Glutamatergic neuron (in vitro differentiated cells): ENCODE measurements around the gene GFRA3. TPM values are rescaled to one million over a fixed set of nuclear protein-coding genes. Genes with fewer than 3 reads are reported as not detected.

Experiments
- DNase-seq: peaks from one replicate; pipeline ENCODE4 v3.0.0; 2022
- H3K27ac Mint-ChIP-seq: one replicate; pipeline ENCODE4 v1.8.0; 2020; ENCODE audit warnings: mild to moderate bottlenecking, mixed read lengths, inconsistent platforms; ENCODE audit not compliant: unreplicated experiment
- H3K27me3 Mint-ChIP-seq: one replicate; pipeline ENCODE4 v1.8.0; 2020; ENCODE audit warnings: mild to moderate bottlenecking, moderate library complexity, mixed read lengths, inconsistent platforms; ENCODE audit not compliant: unreplicated experiment
- H3K36me3 Mint-ChIP-seq: one replicate; pipeline ENCODE4 v1.8.0; 2020; ENCODE audit warnings: mild to moderate bottlenecking, mixed read lengths, inconsistent platforms; ENCODE audit not compliant: unreplicated experiment
- H3K4me1 Mint-ChIP-seq: one replicate; pipeline ENCODE4 v1.8.0; 2020; ENCODE audit warnings: mild to moderate bottlenecking, low read depth, mixed read lengths, inconsistent platforms; ENCODE audit not compliant: unreplicated experiment
- H3K4me3 Mint-ChIP-seq: one replicate; pipeline ENCODE4 v1.8.0; 2020; ENCODE audit warnings: mild to moderate bottlenecking, mixed read lengths, inconsistent platforms; ENCODE audit not compliant: unreplicated experiment
- H3K9me3 Mint-ChIP-seq: one replicate; pipeline ENCODE4 v1.8.0; 2020; ENCODE audit warnings: mild to moderate bottlenecking, moderate library complexity, mixed read lengths, inconsistent platforms; ENCODE audit not compliant: unreplicated experiment
- total RNA-seq: library from RNA; stranded (reverse); fragmentation: NEBNext Ultra II Directional; extraction: Animal tissue kit (Norgen Biotek cat#: 25700); gene quantifications from one replicate; pipeline ENCODE4 v1.2.1, GENCODE V29; 2021; ENCODE audit not compliant: unreplicated experiment
- TF ChIP-seq, protein P1 (sequence below): fragments of 200-600 bp; sonication (generic); IDR thresholded peaks from one replicate; pipeline ENCODE4 v1.5.0; 2021; ENCODE audit not compliant: partially characterized antibody, unreplicated experiment

GFRA3 gene
- total RNA-seq, 1 donor from 2014 or later, result 1.1 TPM

DNA sequence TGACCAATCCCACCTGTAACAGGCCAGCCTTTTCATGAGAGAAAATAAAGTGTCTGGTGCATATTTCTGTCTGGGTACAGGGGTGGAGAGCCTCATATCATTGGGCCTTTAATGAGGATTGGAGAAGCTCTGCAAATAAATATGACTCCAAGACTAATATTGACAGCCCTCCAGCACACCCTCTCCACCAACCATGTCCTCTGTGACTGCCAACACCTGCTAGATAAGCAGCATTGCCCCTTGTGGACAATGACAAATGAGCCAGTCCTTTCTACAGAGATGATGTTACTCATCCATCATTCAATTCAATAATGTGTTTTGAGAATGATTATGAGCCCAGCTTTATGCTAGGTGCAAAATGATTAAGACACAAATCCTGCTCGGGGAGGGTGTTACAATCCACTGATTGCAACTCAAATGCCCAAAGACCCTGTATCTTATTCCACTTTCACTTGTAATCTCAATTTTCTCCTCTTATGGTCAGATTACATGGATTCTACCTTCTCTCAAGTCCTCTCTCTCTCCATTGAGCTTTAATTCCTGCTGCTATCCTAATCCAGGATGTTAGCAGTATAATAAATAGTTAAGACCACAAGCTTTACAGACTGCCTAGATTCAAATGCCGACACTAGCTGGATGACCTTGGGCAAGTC lies 2.1 kb upstream of the GFRA3 start:
- TF ChIP-seq, protein P1, sequence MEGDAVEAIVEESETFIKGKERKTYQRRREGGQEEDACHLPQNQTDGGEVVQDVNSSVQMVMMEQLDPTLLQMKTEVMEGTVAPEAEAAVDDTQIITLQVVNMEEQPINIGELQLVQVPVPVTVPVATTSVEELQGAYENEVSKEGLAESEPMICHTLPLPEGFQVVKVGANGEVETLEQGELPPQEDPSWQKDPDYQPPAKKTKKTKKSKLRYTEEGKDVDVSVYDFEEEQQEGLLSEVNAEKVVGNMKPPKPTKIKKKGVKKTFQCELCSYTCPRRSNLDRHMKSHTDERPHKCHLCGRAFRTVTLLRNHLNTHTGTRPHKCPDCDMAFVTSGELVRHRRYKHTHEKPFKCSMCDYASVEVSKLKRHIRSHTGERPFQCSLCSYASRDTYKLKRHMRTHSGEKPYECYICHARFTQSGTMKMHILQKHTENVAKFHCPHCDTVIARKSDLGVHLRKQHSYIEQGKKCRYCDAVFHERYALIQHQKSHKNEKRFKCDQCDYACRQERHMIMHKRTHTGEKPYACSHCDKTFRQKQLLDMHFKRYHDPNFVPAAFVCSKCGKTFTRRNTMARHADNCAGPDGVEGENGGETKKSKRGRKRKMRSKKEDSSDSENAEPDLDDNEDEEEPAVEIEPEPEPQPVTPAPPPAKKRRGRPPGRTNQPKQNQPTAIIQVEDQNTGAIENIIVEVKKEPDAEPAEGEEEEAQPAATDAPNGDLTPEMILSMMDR, result no peak
- Mint-ChIP-seq H3K4me1 (peaks cover 7% of the 10 kb centered on the region), H3K27me3 (peaks cover 14% of the 10 kb centered on the region), H3K4me3 (no peak overlapping the region), H3K36me3 (no peaks in the 10 kb centered on the region), H3K27ac (no peak overlapping the region), H3K9me3 (no peaks in the 10 kb centered on the region)
- DNase-seq, result no peak

DNA sequence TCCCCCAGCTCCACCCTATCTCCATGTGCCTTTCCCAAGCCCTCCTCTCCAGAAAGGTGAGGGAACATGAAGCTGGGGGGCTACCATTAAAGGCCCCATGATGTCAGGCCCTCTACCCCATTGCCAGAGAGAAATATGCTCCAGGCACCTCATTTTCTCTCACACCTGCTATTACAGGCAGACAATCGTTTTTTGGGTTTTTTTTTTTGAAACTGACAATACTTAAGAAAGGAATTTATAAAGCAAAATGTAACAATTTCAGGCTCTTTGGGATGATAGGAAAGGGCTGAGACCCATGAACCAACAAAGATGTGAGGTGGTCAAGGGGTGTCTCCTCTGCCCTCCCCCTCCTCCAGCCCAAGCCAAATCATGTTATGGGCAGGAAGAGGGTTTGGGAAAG lies 1.5 kb upstream of the GFRA3 start:
- Mint-ChIP-seq H3K4me1 (peaks cover 7% of the 10 kb centered on the region), H3K27me3 (peaks cover 14% of the 10 kb centered on the region), H3K27ac (no peak overlapping the region), H3K36me3 (no peaks in the 10 kb centered on the region), H3K4me3 (no peak overlapping the region), H3K9me3 (no peaks in the 10 kb centered on the region)
- TF ChIP-seq, protein P1, result no peak
- no peak for DNase-seq

DNA sequence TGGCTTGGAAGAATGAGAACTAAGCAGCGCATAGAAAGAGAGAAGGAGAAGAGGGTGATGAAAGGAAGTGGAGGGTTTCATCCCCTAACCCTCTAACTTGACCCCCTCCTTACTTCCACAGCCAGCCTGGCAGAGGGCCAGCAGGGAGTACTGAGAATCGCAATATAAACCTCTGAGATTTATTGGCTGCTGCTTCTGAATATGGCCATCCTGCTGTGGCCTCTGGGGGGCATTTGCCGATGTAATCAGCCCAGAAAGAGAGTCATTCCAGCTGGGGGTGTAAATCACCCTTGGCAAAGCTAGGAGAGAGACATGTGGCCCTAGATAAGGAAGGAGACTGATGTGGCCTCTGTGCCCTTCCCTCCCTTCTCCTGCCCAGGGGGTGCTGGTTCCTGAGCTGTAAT lies 960 bp upstream of the GFRA3 start:
- no peak overlapping the region for H3K4me3 Mint-ChIP-seq
- TF ChIP-seq, protein P1, result no peak
- no peak for DNase-seq
- H3K27ac Mint-ChIP-seq, result no peak overlapping the region
- H3K36me3 Mint-ChIP-seq, result no peaks in the 10 kb centered on the region
- no peaks in the 10 kb centered on the region for H3K9me3 Mint-ChIP-seq
- H3K4me1 Mint-ChIP-seq, result peaks cover 7% of the 10 kb centered on the region
- H3K27me3 Mint-ChIP-seq, result peaks cover 14% of the 10 kb centered on the region

DNA sequence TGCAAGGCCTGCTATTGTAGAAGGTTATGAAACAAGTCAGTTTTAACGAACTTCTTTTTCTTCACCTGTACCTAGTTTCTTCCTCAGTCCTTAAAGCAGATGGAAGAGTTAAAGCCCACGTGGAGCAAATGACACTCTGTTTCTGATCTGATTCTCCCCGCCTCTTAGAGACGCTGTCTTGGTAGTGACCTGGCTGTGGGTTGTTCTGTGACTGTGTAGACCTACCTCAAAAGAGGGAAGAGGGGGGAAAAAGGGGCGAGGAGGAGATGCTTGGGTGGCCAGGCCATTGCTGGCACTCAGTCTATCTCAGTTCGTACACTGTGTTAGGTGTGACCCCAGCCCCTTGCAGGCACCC lies 610 bp downstream of the GFRA3 start:
- H3K36me3 Mint-ChIP-seq, result no peaks in the 10 kb centered on the region
- H3K4me1 Mint-ChIP-seq, result peaks cover 7% of the 10 kb centered on the region
- TF ChIP-seq, protein P1, result no peak

DNA sequence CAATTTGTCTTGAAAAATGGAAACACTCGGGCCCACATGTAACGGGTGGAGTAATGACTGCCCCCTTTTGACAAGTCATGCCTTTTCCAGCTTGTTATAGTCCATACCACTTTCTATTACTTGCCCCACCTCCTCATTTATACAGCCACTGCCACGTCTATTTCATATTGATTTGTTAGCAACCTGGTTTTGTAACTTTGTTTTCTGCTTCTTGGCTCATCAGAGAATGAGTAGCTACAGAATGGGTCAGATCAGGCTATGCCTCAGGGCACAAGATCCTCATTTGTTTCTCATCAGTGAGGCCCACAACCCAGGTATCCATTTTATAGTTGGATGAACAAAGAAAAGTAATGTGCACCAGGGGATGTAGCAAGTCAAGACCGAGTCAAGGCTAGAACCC lies 1.7 kb downstream of the GFRA3 start:
- no peak overlapping the region for H3K4me3 Mint-ChIP-seq
- H3K27me3 Mint-ChIP-seq, result peaks cover 14% of the 10 kb centered on the region
- no peaks in the 10 kb centered on the region for H3K36me3 Mint-ChIP-seq
- H3K4me1 Mint-ChIP-seq, result peaks cover 7% of the 10 kb centered on the region
- H3K27ac Mint-ChIP-seq, result no peak overlapping the region
- H3K9me3 Mint-ChIP-seq, result no peaks in the 10 kb centered on the region
- TF ChIP-seq, protein P1, result no peak
- no peak for DNase-seq

More for the DNA sequence above, 610 bp downstream of the GFRA3 start:
- Mint-ChIP-seq H3K27me3 (peaks cover 14% of the 10 kb centered on the region), H3K27ac (no peak overlapping the region), H3K9me3 (no peaks in the 10 kb centered on the region), H3K4me3 (peak overlapping the region; percentile 67)
- DNase-seq, result no peak
